GM18861 (cell line): Measurements from ENCODE around the gene OTOR.
A peak's percentile ranks its signal among the peaks of the same experiment; 100 is the strongest.

ENCODE experiments used
- ATAC-seq: cut with Tn5 transposase; IDR thresholded peaks from one replicate; pipeline ENCODE4 v1.9.1; 2021; ENCODE audit not compliant: unreplicated experiment

The OTOR gene, protein sequence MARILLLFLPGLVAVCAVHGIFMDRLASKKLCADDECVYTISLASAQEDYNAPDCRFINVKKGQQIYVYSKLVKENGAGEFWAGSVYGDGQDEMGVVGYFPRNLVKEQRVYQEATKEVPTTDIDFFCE

GRCh38 chr20:16748308-16748900, at the start of gene OTOR:
TSS of gene OTOR (plus strand) at chr20:16748358. CDS start at chr20:16748402, 44 bp downstream.
- no peak for ATAC-seq

GRCh38 chr20:16699293-16699692, 48.9 kb upstream of the OTOR start:
- ATAC-seq, result no peak

- ATAC-seq, result peak; percentile 48
These were observed 46.9 kb upstream of the OTOR start for GRCh38 chr20:16701296-16701695.

GRCh38 chr20:16703570-16703969, 44.6 kb upstream of the OTOR start:
- ATAC-seq, result no peak

- ATAC-seq, result no peak
These were observed 40.5 kb upstream of the OTOR start for GRCh38 chr20:16707674-16708073.

DNA sequence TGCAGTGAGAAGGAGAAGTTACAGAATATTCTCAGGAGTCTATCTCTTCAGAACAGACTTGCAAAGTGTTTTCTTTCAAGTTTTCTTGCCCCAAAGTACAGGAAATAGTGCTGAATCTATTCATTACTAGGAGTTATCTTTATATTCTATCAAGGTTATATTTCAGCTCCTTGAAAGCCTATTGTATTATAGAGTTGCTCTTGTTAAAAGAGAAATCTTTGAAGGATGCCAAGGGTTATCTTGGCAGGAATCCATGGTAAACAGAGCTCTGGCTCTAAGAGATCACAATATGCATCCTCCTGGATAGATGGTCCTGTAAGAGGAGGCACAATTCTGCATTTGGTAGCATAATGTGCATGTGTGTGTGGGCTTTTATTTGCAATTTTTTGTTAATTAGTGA, 39.6 kb upstream of the OTOR start:
- ATAC-seq, result no peak

DNA sequence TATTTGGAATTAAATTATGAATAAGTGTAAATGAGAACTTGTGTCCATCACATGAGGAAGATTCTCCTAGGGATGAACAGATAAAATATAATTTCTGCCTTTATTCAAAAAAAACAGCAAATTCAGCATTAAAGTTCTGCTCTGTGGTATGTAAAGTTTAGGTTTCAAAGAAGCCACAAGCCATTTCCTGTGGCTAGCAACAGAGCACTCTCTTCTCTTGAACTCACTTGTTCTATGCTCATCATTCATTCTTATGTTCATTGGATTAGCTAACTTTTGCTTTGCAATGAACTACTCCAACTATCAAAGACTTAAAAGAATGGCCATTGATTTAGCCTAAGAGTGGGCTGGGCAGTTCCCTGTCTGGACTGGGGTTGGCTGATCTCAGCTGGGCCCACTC, 39.1 kb upstream of the OTOR start:
- ATAC-seq, result peak; percentile 86

DNA sequence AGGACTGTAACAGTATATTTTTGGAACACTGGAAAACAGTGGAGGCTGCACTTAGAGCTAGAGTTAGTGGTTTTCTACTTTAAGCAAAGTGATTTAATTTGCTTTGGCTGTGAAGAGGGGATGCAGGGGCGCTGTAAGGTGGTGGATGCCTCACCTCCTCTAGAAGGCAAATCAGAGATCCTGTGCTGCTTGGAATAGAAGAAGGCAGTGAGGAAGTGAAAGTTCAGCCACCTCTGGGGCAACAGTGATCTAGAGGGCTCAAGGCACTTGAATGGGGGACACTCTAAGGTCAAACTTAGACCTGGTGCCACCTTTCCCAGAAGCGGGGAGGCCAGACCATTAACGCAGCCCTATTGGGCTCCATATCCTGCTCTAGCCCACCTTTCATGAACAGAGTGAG, 37.4 kb upstream of the OTOR start:
- ATAC-seq, result peak; percentile 62

DNA sequence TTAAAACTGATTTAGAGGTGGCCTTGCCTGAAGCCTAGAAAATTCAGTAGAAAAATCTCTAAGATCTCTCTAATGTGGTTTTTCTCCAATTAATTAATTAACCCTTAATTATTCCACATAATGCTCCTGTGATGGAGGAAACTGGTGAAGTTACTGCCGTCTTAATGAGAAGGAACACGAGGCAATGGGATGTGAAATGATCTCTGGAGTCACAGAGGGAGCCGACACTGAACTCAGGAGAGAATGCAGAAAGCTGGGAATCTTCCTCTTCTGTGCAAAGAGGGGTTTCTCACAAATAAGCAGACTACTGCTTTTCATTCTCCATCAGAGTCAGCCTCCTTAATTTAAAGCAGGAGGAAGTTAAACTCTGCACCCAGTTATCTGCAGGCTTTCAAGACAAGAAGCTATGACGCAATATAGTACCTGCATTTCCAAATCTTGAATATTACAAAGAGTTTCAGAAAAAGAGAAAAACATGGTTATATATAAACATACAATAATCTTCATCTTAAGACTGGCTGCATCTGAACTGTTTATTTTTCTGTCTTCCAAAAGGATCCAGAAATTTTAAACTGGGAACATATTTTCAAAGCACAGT, 36.4 kb upstream of the OTOR start:
- no peak for ATAC-seq

GRCh38 chr20:16712511-16712947, 35.6 kb upstream of the OTOR start:
- no peak for ATAC-seq

DNA sequence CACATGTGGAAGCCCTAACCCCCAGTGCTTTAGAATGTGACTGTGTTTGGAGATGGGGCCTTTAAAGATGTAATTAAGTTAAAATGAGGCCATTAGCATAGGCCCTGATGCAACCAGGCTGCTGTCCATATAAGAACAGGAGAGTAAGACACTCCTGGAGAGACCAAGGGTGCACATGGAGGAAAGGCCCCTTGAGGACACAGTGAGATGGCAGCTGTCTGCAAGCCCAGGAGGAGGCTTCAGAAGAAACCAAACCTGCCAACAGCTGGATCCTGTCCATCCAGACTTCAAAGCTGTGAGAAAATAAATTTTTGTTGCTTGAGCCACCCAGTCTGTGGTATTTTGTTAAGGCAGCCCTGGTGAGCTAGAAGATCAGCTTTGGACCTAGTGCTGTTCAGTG, 35.1 kb upstream of the OTOR start:
- ATAC-seq, result no peak

GRCh38 chr20:16714242-16714641, 33.9 kb upstream of the OTOR start:
- no peak for ATAC-seq

DNA sequence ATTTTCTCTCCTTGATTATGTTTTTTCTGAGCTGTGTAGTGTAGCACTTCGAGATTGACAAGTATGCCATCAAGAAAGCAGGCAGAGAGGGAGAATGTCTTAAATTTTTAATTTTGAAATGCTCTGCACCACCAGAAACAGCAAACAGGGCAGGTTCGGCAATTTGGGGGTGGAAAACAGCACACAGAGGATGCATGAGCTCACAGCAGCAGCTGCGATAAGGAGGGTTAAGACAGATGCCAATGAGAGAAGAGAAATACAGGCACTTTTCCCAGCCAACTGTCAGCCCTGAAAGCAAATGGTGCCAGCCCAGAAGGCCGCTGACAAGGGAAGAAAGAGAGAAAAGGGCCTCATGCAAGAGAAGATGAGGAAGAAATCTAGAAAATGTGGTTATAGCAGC, 33.4 kb upstream of the OTOR start:
- no peak for ATAC-seq

- no peak for ATAC-seq
These were observed 28.7 kb upstream of the OTOR start for GRCh38 chr20:16719421-16719820.

- no peak for ATAC-seq
These were observed 19.1 kb upstream of the OTOR start for GRCh38 chr20:16729080-16729479.

DNA sequence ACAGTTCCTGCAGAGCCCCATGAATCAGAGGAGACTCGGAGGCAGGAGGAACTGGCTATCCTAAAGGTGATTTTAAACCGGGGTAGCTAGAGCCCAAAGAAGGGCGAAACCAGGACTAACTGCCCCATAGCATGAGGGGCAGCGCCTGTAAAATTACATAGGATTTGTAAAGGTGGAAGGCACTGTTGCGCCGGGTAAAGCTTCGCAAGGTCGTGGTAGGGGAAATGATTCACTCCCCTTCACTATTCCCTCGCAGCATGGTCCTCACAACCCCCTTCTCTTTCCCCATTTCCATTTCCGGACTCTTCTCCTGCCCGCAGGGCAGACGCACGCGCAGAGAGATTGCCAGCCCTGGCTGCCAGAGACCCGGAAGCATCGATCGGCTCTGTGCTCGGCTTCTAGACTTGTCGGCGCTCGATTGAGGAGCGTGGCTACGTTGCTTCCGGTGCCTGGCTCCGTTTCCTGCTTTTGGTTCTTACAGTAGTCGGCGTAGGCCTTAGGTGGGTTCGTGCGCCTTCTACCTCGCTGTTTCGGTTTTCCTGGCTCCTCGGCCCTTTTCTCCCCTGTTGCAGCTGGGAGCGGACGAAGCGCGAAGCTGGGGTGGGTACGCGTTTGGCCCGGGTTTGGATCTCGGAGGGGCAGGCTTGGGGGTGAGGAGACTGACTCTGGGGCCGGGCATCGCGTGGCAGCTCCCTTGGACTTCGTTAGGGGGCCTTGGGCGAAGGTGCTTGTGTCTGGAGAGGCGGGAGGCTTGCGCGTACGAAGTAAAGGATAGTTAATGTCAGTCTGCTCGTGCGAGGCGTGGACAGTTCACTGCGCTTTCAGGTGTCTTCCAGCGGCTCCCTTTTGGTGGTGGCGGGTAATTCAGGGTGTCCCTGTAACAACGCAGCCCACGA, 18.3 kb upstream of the OTOR start, which contains the start of gene SNRPB2:
SNRPB2 (plus strand) TSS at position 462 of the 896 bp plus-strand sequence. CDS start 1,677 bp downstream, outside the sequence.
- ATAC-seq, result peak; percentile 99

DNA sequence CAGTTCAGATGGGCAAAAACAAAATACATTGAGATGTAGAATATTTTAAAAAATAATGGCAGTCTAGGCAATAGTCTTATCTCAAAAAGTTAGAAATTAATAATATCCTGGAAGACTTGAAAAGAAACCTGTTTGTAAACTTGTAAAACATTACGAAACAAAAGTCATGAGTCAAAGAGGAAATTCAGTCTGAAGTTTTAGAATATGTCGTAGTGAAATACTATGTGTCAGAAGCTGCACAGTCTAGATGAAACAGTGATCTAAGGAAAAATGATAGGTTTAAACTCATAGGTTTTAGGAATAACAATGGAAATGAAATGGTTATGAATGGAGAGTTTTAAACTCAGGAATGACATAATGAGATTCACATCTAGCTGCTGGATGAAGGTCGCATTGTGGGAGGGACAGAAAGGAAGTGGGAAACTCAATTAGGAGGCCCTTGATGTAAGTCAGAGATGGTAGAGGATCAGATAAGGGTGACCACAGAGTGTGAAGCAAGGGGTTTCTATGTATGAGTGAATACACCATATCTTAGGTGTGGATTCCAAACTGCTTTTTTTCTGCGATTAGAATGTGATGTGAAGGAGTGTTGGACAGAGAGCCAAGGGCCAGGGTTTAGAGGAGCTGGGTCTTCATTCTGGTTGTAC, 15.5 kb upstream of the OTOR start:
- ATAC-seq, result no peak

DNA sequence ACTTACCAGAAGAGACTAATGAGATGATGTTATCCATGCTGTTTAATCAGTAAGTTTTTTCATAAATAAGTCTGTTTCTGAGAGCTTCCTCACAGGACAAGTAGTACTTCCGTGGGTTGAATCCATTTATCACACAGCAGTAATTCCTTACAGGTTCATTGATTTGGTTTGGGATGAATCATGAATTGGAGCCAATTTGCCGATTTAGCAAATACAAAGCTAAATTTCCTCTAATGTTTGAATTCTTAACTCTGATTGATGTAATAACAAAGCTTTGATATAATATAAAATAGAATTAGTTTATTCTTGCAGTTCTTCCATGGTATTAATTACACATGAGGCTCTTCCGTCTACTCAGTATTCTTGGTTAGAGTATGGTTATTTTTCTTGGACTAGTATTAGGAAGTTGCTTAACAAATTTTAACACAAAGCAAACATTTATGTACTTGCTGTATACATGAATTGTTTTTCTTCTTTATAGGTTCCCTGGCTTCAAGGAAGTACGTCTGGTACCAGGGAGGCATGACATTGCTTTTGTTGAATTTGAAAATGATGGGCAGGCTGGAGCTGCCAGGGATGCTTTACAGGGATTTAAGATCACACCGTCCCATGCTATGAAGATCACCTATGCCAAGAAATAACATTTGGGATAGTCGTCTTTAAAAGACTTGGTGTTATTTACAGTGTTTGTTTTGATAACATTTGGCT, 7.6 kb upstream of the OTOR start:
- no peak for ATAC-seq

DNA sequence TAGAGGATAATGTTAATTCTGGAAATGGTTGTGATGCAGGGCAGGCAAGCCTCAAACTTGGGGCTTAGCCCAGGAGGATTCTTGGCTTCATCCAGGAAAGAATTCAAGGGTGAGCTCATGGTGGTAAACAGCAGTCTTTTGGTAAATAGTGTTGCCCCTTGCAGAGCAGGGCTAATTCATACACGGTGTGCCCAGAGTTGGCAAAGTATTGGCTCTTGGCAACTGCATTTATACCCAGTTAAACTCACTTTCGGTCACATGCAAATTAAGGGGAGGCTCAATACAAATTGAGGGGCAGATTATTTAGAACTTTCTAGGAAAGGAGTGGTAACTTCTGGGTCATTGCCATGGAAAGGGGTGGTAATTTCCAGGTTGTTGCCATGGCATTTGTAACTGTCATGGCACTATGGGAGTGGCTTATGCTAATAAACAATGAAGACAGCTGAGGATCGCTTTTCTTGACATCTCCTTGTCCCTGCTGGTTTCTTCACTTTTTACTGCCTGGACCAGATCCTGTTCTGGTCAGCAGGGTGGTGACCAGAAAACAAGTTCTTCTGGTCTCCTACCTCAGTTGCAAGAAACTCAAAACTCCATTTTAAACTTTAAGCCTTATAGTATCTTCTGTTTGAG, 3.9 kb upstream of the OTOR start:
- no peak for ATAC-seq

DNA sequence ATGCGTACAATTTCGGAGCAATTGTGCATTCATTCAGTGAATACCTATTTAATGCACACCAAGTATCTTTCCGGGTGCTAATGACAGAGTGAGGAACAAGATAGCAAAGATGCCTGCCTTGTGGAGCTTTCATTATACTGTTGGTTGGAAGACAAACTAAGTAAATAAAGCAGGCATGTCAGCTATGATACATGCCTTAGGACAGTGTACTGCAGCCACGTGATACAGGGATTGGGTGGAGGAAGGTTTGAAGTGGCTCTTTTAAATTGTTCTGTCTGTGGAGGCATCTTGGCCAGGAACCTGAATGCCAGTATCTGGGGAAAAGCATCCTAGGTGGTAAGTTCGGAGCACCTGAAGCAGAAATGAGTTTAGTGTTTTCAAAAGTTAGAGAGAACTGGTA, 3.0 kb upstream of the OTOR start:
- ATAC-seq, result no peak
